DMS114 treated with DMSO at 0.1 percent for 48 hours (cell line): ENCODE data around the gene TPBGL.

Experiments
- DNase-seq: peaks from one replicate; lab custom pipeline; 2025; ENCODE audit not compliant: unreplicated experiment; lab: John Stamatoyannopoulos, UW

The TPBGL gene

DNA sequence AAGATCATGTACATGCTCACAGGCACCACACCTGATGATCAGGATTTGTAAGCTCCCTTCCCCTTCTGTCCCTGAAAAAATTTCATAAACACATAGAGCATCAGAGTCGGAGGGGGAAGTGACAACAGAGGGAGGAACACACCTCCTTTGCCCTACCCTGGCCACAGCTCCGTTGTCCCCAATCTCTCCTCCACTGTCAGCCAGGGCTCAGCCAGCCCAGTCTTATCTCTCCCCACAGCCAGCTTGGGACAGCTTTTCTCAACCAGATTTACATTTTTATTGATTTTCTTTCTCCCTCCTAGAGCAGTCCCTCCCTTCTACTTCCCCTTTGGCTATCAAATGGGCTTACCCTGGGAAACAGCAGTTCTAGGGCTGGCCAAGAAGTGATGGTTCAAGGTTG lies 32.1 kb upstream of the TPBGL start:
- no peak for DNase-seq

DNA sequence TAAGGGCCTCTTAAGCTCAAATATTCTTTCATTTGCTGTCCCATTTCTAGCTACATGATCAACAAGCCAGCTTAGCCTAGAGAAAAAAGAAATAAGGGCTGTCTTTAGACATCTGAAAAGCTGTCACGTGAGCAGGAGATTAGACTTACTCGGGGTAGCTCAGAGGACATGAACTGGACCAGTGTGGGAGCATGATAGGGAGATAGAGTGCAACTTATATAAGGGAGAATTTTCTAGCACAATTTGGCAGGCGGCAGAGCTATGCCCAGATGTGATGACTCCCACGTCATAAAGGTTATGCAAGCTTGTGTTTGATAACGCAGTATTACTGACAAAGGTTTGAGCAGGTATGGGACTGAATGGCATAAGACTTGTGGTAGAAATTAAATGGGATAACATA lies 28.2 kb upstream of the TPBGL start:
- DNase-seq = no peak

DNA sequence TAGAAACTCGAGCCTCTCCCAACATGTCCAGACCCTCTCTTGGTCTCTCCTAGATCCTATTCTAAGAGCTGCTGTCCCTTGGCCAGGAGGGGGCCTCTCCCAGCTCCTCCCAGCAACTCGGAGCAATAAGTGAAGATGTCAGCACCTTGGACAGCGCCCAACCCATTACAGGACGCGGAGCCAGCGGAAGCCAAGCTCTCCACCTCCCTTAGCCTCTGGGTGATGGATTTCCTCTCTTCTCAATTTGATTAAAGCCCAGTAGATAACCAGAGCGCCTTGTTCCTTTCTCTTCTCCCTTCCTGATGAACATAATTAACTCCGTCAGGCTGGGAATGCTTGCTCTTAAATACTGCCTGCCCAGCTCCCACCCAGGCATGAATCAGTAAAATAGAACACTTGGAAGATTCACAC lies 26.2 kb upstream of the TPBGL start:
- DNase-seq = peak; percentile 22

DNA sequence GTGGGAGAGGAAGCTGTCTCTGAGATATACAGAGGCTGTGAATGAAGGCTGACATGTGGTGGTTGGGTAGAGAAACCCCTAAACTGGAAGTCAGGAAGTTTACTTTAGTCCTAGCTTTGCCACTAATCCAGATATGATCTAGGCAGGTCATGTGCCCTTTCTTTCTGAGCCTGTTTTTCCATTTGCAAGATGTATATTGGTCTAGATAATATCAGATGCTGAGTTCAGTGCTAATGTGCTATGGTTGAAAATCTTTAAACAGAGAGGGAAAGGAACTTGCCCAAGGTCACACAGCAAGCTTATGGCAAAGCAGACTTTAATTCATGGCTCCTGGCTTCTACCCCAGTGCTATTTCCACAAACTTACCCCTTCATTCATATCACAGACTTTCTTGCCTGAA lies 25.7 kb upstream of the TPBGL start:
- DNase-seq = no peak

DNA sequence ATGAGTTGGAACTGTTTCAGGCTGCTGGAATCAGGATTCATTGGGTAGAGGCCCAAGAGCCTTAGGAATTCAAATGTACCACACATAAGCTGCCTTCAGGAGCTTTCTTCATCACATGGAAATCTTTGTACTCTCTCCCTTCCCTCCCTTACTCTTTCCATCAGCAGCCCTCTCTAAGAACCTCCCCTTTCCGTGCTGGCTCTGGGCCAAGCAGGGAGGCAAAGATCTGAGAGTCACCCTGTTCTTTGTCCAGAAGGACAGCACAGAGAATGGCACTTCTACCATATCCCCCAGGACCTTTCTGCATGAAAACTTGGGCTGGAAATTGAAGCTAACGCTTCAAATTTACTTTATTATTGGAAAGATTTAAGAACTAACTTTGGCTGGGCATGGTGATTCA lies 20.7 kb upstream of the TPBGL start:
- no peak for DNase-seq

DNA sequence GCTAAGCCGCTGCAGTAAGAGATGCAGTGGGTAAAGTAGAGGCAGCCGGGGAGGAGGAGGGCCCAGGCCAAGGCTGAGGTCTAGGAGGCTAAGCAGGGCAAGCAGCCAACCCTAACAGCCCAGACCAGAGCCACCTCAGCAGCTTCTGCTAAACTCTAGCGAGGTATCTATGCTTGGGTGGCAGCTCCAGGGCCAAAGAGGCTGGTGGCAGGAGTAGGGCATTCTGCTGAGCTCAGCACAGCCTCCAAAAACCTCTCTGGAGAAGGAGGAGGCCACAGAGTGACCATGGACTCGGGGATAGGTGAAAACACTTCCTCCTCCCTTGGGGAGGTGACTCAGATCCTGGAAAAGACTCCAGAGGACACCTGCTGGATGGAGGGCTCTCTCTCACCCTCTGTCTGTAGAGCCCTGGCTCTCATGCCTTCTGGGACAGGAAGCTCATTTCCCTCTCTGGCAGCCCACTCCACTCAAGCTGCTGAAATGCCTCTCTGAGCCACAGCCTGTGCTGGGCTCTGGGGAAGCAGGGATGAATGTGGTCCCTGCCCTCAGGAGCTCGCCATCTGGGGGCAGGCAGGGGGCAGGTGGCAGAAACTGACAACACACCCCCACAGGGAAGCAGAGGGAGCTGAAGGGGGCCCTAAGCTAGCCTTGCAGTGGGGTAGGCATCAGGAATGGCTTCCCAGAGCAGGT lies 16.5 kb upstream of the TPBGL start:
- no peak for DNase-seq

DNA sequence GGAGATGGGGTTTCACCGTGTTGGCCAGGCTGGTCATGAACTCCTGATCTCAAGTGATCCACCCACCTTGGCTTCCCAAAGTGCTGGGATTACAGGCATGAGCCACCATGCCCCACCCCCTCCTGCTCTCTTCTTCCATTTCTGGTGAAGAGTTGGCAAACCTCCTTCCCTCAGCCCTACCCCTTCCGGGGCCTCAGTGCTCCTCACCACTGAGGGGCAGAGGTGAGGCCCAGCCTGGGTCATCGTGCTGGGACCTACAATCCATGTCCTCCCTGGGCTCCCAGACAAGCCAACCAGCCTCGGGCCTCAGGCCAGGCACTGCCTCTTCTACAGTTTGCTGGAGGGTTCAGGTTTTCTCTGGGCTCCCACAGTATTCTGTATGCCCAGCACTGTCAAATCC lies 14.8 kb upstream of the TPBGL start:
- no peak for DNase-seq

DNA sequence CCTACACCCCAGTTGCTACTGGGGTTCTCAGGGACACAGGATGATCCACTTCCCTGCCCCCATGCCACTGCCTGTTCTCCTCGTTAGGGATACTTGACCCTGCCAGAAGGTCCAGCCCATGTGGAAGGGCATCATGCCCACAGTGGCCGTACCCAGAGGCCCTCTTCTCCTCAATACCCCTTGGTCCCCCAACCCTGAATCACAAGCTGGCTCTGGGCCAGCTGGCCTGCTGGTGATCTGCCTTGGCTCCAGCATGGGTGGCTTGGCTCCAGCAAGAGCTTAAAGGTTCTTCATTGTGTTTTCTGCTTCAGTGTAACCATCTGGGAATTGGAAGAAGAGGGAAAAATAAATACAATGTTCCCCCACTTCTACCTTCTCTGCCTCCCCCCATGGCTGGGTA lies 11.1 kb upstream of the TPBGL start:
- DNase-seq = no peak

DNA sequence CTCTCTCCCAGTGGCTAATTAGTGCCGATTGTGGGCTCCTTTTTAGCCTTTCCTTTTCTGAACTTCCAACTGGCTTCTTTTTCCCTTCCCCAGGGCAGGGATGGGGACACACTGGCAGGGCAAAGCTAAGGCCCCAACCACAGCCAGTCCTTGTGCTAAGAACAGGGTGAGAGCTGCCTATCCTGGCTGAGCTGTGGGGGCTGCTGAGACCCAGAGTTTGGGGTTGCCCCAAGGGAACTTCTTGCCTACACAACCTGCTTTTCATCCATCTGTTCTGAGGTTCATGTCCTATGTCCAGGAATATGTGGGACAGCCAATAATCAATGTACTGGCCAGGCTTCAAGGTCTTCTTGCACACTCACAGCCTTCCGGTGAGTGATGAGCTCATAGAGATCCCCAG lies 10.0 kb upstream of the TPBGL start:
- DNase-seq = no peak

DNA sequence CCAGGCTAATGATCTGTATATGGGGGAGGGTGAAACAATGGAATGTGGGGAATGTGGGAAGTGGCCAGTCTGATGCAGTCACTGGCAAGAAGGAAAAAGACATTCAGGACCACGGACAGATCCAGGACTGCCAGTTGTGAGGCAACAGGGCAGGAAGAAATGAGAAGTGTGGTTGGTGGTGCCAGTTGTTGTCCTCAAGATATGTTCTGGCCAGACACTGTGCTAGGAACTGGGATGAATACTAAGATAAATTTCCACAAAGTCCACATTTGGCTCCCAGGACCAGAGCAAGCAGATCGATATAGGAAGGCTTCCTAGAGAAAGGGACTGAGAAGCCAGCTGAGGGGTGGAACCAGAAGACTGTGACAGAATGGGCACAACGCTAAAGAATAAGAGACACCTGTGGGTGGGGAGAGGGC lies 6.8 kb upstream of the TPBGL start:
- no peak for DNase-seq

DNA sequence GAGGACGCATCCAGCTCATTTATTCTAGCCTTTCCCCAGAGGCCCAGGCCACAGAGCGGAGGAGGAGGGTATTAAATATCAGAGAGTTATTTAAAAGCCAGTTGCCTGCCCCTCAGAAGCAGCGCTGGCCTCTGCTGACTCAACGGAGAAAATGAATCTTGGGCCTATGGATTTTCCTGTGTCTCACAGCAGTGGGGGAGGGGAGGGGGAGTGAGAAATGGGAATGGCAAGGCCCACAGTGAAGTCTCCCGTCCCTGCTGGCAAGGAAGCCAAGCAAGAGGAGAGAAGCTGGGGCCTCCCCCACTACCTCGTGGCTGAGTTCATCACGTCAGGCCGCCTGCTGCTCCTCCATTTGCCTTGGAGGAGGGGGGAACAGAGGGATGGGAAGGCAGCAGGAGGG lies 4.5 kb upstream of the TPBGL start:
- DNase-seq = no peak

DNA sequence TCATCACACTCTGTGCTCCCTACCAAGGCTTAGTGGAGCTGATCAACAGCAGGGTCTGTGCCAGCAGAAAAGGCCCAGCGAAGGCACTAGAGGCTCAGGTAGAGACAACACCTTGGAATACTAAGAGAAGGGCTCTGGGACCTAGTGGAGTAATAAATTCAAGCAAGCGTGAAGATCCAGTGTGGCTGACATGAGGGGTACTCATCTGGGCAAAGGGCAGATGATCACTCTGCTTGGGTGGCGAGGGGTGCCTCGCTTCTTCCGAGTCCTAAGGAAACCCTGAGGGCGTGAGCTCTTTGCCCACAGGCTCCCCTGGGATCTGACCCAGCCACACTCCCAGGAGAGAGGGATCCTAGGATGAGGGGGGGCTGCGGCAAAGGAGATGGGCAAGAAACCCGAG lies 3.5 kb upstream of the TPBGL start:
- DNase-seq = no peak

DNA sequence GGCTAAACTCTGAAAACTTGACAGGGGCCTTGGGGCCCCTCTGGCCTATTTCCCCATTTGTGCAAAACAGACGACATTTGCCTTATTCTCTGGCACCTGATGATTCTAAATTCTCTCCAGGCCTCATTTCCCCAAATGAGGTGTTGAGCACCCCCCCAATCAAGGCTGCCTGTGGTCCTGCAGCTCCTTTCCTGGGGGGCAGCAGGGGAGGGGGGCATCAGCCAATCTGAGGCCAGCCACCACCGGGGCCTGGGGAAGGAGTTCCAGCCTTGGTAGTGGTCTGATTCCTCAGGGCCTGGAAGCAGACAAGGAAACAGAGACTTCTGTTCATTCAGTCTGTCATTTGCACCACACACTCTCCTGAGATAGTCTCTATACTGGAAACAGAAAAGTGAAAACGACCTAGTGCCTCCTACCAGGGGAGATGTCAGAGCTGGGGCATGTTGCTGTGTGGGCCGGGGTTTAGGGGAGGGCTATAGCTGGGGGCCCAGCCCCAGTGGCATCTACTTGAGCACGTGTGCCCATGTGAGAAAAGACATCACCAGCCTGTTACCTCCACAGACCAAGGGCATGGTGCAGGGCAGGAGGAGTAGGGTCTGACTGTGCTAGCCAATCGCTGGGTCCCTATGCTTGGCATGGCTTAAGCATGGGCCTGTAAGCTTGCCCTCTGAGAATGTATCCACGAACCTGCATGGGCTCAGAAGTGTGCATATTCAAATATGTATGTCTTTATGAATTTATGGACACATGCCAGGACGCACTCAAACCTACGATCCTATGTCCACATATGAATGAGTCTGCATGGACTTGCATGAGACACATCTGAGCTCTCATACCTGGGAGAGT lies 1.8 kb upstream of the TPBGL start:
- DNase-seq = no peak

DNA sequence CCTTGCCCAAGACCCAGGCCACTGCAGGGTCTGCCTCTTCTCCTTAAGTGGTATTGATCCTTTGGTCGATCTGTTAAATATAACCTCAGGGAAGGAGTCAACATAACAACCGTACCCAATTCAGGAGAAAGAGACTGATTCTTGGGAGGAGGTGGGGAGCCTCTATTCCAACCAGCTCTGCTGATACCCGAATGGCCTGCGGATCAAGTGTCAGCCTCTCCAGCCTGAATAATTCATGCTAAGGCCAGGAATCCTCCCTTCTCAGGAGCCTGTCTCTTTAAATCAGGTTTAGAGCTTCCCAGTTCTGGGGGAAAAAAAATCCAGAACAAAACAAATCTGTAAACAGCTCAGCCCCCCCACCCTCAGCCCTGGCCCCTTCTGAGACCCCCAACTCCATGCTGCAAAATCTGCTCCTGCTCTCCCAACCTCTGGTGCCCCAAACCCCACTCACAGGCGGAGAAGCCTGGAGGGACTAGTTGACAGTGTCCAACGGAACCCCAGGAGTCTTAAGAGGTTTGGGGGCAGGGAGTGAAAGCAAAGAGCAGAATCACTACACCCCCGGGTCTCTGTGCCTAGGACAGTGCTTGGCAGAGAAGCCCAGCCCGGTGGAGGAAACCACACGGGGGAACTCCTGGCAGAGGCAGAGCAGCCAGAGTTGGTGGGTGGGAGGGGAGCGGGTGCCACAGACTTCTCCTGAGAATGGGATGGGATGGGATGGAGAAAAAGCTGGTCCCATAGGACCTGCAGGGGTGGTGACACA lies 863 bp upstream of the TPBGL start:
- DNase-seq = no peak

DNA sequence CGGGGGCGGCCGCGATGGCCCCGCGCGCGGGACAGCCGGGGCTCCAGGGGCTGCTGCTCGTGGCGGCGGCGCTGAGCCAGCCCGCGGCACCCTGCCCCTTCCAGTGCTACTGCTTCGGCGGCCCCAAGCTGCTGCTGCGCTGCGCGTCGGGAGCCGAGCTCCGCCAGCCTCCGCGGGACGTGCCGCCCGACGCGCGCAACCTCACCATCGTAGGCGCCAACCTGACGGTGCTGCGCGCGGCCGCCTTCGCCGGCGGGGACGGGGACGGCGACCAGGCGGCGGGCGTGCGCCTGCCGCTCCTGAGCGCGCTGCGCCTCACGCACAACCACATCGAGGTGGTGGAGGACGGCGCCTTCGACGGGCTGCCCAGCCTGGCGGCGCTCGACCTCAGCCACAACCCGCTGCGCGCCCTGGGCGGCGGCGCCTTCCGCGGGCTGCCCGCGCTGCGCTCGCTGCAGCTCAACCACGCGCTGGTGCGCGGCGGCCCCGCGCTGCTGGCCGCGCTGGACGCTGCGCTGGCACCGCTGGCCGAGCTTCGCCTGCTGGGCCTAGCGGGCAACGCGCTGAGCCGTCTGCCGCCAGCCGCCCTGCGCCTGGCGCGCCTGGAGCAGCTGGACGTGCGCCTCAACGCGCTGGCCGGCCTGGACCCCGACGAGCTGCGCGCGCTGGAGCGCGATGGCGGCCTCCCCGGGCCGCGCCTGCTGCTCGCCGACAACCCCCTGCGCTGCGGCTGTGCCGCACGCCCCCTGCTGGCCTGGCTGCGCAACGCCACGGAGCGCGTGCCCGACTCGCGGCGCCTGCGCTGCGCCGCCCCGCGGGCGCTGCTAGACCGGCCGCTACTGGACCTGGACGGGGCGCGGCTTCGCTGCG lies 697 bp downstream of the TPBGL start:
- peak; percentile 43 for DNase-seq

DNA sequence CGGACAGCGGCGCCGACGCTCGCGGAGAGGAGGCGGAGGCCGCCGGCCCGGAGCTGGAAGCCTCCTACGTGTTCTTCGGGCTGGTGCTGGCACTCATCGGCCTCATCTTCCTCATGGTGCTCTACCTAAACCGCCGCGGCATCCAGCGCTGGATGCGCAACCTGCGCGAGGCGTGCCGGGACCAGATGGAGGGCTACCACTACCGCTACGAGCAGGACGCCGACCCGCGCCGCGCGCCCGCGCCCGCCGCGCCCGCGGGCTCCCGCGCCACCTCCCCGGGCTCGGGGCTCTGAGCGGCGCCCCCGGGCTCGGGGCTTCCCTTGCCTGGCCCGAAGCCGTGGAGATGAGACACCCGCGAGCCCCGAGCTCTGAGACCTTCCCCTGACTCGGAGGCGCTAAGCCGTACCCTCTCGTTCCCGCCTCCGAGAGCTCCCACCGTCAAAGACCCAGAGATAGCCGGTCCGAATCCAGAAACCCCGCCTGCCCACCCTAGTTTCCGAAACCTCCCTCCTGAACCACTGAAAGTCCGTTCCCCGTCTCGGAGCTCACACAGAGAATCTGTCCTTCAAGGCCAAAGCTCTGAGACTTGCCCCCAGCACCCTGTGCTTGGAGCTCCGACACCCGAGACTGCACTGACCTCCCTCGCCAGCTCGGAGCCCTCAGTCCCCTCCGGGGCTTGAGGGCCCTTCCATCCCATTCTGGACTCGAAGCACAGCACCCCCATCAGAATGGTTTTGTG lies 1.5 kb downstream of the TPBGL start:
- DNase-seq = no peak

DNA sequence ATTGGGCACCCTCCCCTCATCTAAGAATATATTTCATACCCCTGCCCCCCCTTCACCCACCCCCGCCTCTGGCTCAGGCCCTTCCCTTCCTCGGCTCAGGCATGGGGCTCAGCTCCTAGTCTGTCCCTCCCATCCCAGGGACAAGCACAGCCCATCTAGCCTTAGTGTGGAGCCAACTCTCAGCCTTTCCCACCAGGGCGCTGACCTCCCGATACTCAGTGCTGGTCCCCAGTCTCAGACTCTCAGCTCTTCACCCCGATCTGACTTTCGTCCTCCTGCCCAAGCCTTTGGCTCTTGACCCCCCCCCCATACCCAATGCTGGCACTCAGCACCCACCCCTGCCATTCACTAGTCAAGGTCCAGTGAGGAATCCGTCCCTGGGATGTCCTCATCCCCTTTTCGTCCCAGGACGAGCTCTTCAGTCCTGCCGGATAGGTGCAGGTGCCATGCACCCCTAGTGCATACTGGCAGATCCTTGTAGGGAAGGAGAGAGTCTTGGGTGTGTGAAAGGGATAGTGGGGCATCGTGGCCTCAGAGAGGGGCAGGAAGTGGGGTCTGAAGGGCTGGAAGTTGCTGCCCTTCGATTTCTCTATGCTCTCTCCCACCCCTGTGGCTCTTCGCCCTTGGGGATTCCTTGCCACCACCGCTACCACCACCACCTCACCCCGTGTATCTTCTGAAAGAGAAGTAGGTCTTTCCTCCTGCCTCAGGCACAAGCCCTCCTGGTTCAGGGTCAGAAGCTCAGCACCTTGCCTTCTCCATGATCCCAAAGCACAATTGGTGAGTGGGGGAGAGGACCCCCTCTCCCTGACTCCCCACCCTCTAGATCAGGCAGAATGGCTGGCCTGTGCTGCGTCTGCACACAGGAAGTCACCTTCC lies 2.4 kb downstream of the TPBGL start:
- no peak for DNase-seq

DNA sequence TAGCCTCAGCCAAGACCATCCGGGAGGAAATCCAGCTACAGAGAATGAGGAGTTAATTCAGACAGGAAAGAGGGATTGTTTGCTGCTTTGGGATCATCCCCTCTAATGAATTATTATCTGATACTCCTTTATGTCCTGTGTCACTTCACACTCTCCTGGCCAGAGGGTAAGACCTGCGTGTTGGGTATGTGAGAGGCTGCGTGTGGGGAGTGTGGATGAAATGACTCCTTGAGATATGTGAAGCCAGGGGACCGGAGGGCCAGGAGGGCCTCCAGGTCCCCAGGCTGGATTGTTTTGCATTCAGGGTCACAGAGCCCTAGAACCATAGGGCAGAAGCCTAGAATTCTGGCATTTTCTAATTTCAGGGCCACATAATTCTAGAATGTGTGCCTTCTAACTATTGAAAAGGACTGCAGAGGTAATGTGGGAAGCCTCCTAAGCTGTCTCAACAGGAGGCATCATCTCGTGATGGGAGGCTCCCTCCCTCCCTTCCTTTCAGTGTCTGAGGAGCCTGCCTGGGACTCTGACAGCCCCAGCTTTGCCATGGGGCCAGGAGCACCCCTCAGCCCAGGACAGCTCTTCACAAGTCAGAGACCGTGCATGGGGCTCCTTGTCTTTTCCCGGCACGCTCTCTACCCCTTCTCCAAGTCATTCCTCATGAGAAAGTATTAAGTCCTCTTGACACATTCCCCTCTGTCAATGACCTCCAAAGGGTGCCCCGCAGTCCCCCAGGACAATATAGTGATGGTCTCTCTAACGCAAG lies 3.7 kb downstream of the TPBGL start:
- no peak for DNase-seq
